HepG2 (cell line): ENCODE results near the gene PELI1.

Experiments
- RAD21 ChIP-seq: fragments of 450-650 bp; formaldehyde crosslinking; IDR thresholded peaks from 2 replicates; pipeline ENCODE4 v1.5.0; 2020; ENCODE audit warnings: mild to moderate bottlenecking
- UBTF ChIP-seq: sonication (generic); formaldehyde crosslinking; IDR thresholded peaks from 2 replicates; pipeline ENCODE4 v1.4.0; 2020; ENCODE audit warnings: mild to moderate bottlenecking, missing genetic modification reagents
- ZNF879 ChIP-seq: sonication (generic); formaldehyde crosslinking; IDR thresholded peaks from 2 replicates; pipeline ENCODE4 v1.8.1; 2023; ENCODE audit warnings: missing genetic modification reagents

- TF ChIP-seq UBTF, result no peak
- no peak for TF ChIP-seq ZNF879 (CRISPR knock-in tag)
- no peak for TF ChIP-seq RAD21 (CRISPR knock-in tag)
These were observed 35.5 kb upstream of the PELI1 start for GRCh38 chr2:64179582-64180321.
